SK-N-SH treated with all-trans-retinoic acid at 6 μM for 48 hours (cell line): ENCODE results near the gene SRXN1.
A peak's percentile ranks its signal among the peaks of the same experiment; 100 is the strongest.

Experiments used
- ATAC-seq: fragments of 200-7000 bp; cut with Tn5 transposase; 3 replicates; pipeline ENCODE4 v1.9.1; 2020; ENCODE audit warnings: mild to moderate bottlenecking, moderate library complexity
- ARNTL ChIP-seq: fragments of 450-650 bp; formaldehyde crosslinking; IDR thresholded peaks from 2 replicates; pipeline ENCODE4 v1.5.0; 2020; ENCODE audit warnings: low read depth, mild to moderate bottlenecking, moderate library complexity, borderline replicate concordance
- CSDC2 ChIP-seq: fragments of 250-450 bp; sonication (Bioruptor Pico); IDR thresholded peaks from 2 replicates; pipeline ENCODE4 v1.5.0; 2020; ENCODE audit warnings: mild to moderate bottlenecking, moderate library complexity
- ESRRG ChIP-seq: fragments of 250-450 bp; sonication (Bioruptor Pico); IDR thresholded peaks from 2 replicates; pipeline ENCODE4 v1.6.1; 2021; ENCODE audit warnings: mild to moderate bottlenecking
- PPARA ChIP-seq: fragments of 250-450 bp; sonication (Bioruptor Pico); IDR thresholded peaks from 2 replicates; pipeline ENCODE4 v1.5.0; 2020; ENCODE audit warnings: mild to moderate bottlenecking, borderline replicate concordance
- SNAI2 ChIP-seq: fragments of 250-450 bp; sonication (Bioruptor Pico); IDR thresholded peaks from 2 replicates; pipeline ENCODE4 v1.5.0; 2020; ENCODE audit warnings: mild to moderate bottlenecking, moderate library complexity
- TCF4 ChIP-seq: fragments of 250-450 bp; sonication (Bioruptor Pico); IDR thresholded peaks from 2 replicates; pipeline ENCODE4 v1.8.0; 2021; ENCODE audit warnings: mild to moderate bottlenecking, moderate library complexity, borderline replicate concordance
- TSHZ2 ChIP-seq: fragments of 250-450 bp; sonication (Bioruptor Pico); IDR thresholded peaks from 2 replicates; pipeline ENCODE4 v1.5.0; 2020; ENCODE audit warnings: mild to moderate bottlenecking, moderate library complexity
- ZC3H10 ChIP-seq: fragments of 250-450 bp; sonication (Bioruptor Pico); IDR thresholded peaks from 2 replicates; pipeline ENCODE4 v1.5.1; 2021; ENCODE audit warnings: mild to moderate bottlenecking, moderate library complexity
- ZFP3 ChIP-seq: fragments of 250-450 bp; sonication (Bioruptor Pico); IDR thresholded peaks from 2 replicates; pipeline ENCODE4 v1.5.0; 2020; ENCODE audit warnings: mild to moderate bottlenecking, moderate library complexity
- ZFP30 ChIP-seq: fragments of 450-650 bp; formaldehyde crosslinking; IDR thresholded peaks from 2 replicates; pipeline ENCODE4 v1.5.0; 2022; ENCODE audit warnings: mild to moderate bottlenecking, moderate library complexity
- ZNF70 ChIP-seq: fragments of 450-650 bp; formaldehyde crosslinking; IDR thresholded peaks from 2 replicates; pipeline ENCODE4 v1.5.0; 2020; ENCODE audit warnings: mild to moderate bottlenecking, moderate library complexity
- ZNF8 ChIP-seq: fragments of 450-650 bp; formaldehyde crosslinking; IDR thresholded peaks from 2 replicates; pipeline ENCODE4 v1.5.0; 2020; ENCODE audit warnings: mild to moderate bottlenecking, moderate library complexity
- TF ChIP-seq, protein P1 (sequence below): fragments of 250-450 bp; sonication (Bioruptor Pico); IDR thresholded peaks from 2 replicates; pipeline ENCODE4 v1.5.1; 2021; ENCODE audit warnings: mild to moderate bottlenecking, moderate library complexity
- TF ChIP-seq, protein P2 (sequence below): fragments of 250-450 bp; sonication (Bioruptor Pico); IDR thresholded peaks from 2 replicates; pipeline ENCODE4 v1.8.0; 2021; ENCODE audit warnings: low read depth, mild to moderate bottlenecking, moderate library complexity, borderline replicate concordance
- TF ChIP-seq, protein P3 (sequence below): fragments of 250-450 bp; sonication (Bioruptor Pico); IDR thresholded peaks from 2 replicates; pipeline ENCODE4 v1.8.0; 2020; ENCODE audit warnings: mild to moderate bottlenecking, moderate library complexity, borderline replicate concordance

Gene SRXN1

GRCh38 chr20:676967-677366 is 24.0 kb upstream of the SRXN1 start (continued):
- no peak for TF ChIP-seq ESRRG (CRISPR knock-in tag)
- TF ChIP-seq, all 23 proteins: peak for 0

GRCh38 chr20:676315-676937 is 23.4 kb upstream of the SRXN1 start:
- TF ChIP-seq ZNF8 (CRISPR knock-in tag) (no peak), TCF4 (CRISPR knock-in tag) (no peak), ZC3H10 (CRISPR knock-in tag) (no peak), ZFP30 (CRISPR knock-in tag) (no peak), ARNTL (no peak), PPARA (CRISPR knock-in tag) (no peak), ZNF70 (CRISPR knock-in tag) (no peak)
- TF ChIP-seq, protein P1, sequence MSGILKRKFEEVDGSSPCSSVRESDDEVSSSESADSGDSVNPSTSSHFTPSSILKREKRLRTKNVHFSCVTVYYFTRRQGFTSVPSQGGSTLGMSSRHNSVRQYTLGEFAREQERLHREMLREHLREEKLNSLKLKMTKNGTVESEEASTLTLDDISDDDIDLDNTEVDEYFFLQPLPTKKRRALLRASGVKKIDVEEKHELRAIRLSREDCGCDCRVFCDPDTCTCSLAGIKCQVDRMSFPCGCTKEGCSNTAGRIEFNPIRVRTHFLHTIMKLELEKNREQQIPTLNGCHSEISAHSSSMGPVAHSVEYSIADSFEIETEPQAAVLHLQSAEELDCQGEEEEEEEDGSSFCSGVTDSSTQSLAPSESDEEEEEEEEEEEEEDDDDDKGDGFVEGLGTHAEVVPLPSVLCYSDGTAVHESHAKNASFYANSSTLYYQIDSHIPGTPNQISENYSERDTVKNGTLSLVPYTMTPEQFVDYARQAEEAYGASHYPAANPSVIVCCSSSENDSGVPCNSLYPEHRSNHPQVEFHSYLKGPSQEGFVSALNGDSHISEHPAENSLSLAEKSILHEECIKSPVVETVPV (CRISPR knock-in tag), result no peak
- TF ChIP-seq, protein P2, sequence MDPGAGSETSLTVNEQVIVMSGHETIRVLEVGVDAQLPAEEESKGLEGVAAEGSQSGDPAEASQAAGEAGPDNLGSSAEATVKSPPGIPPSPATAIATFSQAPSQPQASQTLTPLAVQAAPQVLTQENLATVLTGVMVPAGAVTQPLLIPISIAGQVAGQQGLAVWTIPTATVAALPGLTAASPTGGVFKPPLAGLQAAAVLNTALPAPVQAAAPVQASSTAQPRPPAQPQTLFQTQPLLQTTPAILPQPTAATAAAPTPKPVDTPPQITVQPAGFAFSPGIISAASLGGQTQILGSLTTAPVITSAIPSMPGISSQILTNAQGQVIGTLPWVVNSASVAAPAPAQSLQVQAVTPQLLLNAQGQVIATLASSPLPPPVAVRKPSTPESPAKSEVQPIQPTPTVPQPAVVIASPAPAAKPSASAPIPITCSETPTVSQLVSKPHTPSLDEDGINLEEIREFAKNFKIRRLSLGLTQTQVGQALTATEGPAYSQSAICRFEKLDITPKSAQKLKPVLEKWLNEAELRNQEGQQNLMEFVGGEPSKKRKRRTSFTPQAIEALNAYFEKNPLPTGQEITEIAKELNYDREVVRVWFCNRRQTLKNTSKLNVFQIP (CRISPR knock-in tag), result no peak
- TF ChIP-seq, protein P3, sequence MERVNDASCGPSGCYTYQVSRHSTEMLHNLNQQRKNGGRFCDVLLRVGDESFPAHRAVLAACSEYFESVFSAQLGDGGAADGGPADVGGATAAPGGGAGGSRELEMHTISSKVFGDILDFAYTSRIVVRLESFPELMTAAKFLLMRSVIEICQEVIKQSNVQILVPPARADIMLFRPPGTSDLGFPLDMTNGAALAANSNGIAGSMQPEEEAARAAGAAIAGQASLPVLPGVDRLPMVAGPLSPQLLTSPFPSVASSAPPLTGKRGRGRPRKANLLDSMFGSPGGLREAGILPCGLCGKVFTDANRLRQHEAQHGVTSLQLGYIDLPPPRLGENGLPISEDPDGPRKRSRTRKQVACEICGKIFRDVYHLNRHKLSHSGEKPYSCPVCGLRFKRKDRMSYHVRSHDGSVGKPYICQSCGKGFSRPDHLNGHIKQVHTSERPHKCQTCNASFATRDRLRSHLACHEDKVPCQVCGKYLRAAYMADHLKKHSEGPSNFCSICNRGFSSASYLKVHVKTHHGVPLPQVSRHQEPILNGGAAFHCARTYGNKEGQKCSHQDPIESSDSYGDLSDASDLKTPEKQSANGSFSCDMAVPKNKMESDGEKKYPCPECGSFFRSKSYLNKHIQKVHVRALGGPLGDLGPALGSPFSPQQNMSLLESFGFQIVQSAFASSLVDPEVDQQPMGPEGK, result no peak
- TF ChIP-seq, all 23 proteins: peak for 0
- ATAC-seq, result no peak

DNA sequence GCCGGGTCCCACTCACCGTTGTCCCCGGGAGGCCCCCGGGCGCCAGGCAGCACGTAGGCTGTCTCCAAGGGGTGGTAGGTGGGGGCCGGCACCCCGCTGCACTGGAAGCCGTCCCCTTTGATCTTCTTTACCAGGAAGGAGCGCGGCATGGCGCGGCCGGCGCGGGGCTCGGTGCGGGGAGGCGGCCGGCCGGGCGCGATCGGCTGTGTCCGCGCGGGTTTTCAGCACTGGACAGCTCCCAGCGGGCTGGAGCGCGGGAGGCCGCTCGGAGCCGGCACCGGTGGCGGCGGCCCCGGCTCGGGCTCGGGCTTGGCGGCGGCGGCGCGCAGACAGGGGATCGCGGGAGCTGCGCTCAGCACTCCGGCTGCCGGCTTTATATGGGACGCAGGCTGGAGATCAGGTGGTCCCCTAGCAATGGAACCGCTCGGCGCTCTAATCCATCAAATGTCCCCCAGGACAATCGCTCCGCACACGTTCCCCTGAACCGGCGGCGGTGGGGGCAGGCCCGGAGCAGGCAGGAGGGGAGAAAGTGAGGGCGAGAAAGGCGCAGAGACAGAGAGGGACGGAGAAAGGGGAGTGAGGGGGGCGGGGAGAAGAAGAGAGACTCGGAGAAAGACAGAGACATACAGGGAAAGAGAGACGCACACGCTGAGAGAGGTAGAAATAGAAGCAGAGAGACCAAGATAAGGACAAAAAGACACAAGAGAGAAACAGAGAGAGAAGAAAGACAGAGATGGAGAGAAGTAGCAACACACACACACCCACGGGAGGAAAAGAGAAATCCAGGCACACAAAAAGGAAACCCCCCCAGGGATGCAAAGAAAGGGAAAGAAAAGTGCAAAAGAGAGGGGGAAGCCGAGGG is 22.7 kb upstream of the SRXN1 start, which contains the start of gene SCRT2:
Gene SCRT2 (minus strand): TSS at position 350 of the 862 bp plus-strand sequence. CDS start 201 bp downstream, at position 149.
- TF ChIP-seq TSHZ2 (CRISPR knock-in tag) (peak; percentile 71), ZC3H10 (CRISPR knock-in tag) (peak; percentile 42; the same call in 1 of the 2 replicates), CSDC2 (peak; percentile 93; the same call in 1 of the 2 replicates), ZFP3 (CRISPR knock-in tag) (peak; percentile 31; the same call in 1 of the 2 replicates), SNAI2 (CRISPR knock-in tag) (peak; percentile 86)
- TF ChIP-seq, protein P3, result no peak
- TF ChIP-seq, protein P2 (CRISPR knock-in tag), result no peak

More for the DNA sequence above, 22.7 kb upstream of the SRXN1 start, which contains the start of gene SCRT2:
- peak; percentile 97 for ATAC-seq
